KOPT-K1 (cell line): ENCODE data around the gene PDCD1.
"Not testable (repeated sequence)": the region's sequence is repeated elsewhere in the genome, so short reads cannot be mapped to it uniquely, and the experiment has no call there.

Source experiments
- H3K27ac ChIP-seq: fragments of 200-600 bp; sonication (generic); 2 replicates; pipeline ENCODE4 v1.5.1; 2016; ENCODE audit warnings: antibody characterized with exemption, mild to moderate bottlenecking, low read depth, low read length; ENCODE audit not compliant: poor library complexity, severe bottlenecking
- H3K36me3 ChIP-seq: fragments of 200-600 bp; sonication (generic); 2 replicates; pipeline ENCODE4 v1.5.1; 2017; ENCODE audit warnings: antibody characterized with exemption, mild to moderate bottlenecking, low read length, moderate library complexity; ENCODE audit not compliant: insufficient read depth
- H3K9me3 ChIP-seq: fragments of 200-600 bp; sonication (generic); 2 replicates; pipeline ENCODE4 v1.5.1; 2017; ENCODE audit warnings: antibody characterized with exemption, low read length, mild to moderate bottlenecking; ENCODE audit not compliant: insufficient read depth, poor library complexity, severe bottlenecking

Gene PDCD1

GRCh38 chr2:241887806-241888522, 29.3 kb upstream of the PDCD1 start:
- peak overlapping the region; percentile 81 for H3K27ac ChIP-seq
- peaks cover 55% of the 10 kb centered on the region for H3K36me3 ChIP-seq
- peaks cover 7% of the 10 kb centered on the region for H3K9me3 ChIP-seq

- H3K36me3 ChIP-seq, result peaks cover 47% of the 10 kb centered on the region
- H3K27ac ChIP-seq, result peak overlapping the region; percentile 81
- H3K9me3 ChIP-seq, result peaks cover 7% of the 10 kb centered on the region
Measured at GRCh38 chr2:241886840-241887447, 28.2 kb upstream of the PDCD1 start.

- peaks cover 39% of the 10 kb centered on the region for H3K36me3 ChIP-seq
- peak overlapping the region; percentile 81 for H3K27ac ChIP-seq
- H3K9me3 ChIP-seq, result peaks cover 7% of the 10 kb centered on the region
Measured at GRCh38 chr2:241885946-241886643, 27.4 kb upstream of the PDCD1 start.

GRCh38 chr2:241885291-241885945, 26.7 kb upstream of the PDCD1 start:
- Histone ChIP-seq H3K27ac (peak overlapping the region; percentile 81), H3K9me3 (peaks cover 7% of the 10 kb centered on the region), H3K36me3 (peaks cover 32% of the 10 kb centered on the region)

GRCh38 chr2:241884951-241885290, 26.2 kb upstream of the PDCD1 start:
- peaks cover 27% of the 10 kb centered on the region for H3K36me3 ChIP-seq
- H3K9me3 ChIP-seq, result peaks cover 7% of the 10 kb centered on the region
- H3K27ac ChIP-seq, result peak overlapping the region; percentile 81

GRCh38 chr2:241882091-241882625, 23.5 kb upstream of the PDCD1 start:
- H3K27ac ChIP-seq, result peak overlapping the region; percentile 93
- peaks cover 14% of the 10 kb centered on the region for H3K36me3 ChIP-seq
- H3K9me3 ChIP-seq, result no peaks in the 10 kb centered on the region

- H3K27ac ChIP-seq, result peak overlapping the region; percentile 93
- peaks cover 14% of the 10 kb centered on the region for H3K36me3 ChIP-seq
- H3K9me3 ChIP-seq, result no peaks in the 10 kb centered on the region
Measured at GRCh38 chr2:241880311-241881073, 21.8 kb upstream of the PDCD1 start.

- Histone ChIP-seq H3K36me3 (peaks cover 4% of the 10 kb centered on the region), H3K27ac (no peak overlapping the region), H3K9me3 (no peaks in the 10 kb centered on the region)
Measured at GRCh38 chr2:241879326-241879725, 20.6 kb upstream of the PDCD1 start.

GRCh38 chr2:241877989-241878970, 19.6 kb upstream of the PDCD1 start:
- no peaks in the 10 kb centered on the region for H3K9me3 ChIP-seq
- H3K27ac ChIP-seq, result no peak overlapping the region

GRCh38 chr2:241877197-241877685, 18.5 kb upstream of the PDCD1 start:
- H3K9me3 ChIP-seq, result no peaks in the 10 kb centered on the region
- no peak overlapping the region for H3K27ac ChIP-seq
- H3K36me3 ChIP-seq, result no peaks in the 10 kb centered on the region

More at GRCh38 chr2:241877989-241878970, 19.6 kb upstream of the PDCD1 start:
- no peaks in the 10 kb centered on the region for H3K36me3 ChIP-seq

- H3K36me3 ChIP-seq, result no peaks in the 10 kb centered on the region
- H3K27ac ChIP-seq, result no peak overlapping the region
- no peaks in the 10 kb centered on the region for H3K9me3 ChIP-seq
Measured at GRCh38 chr2:241876528-241877196, 18.0 kb upstream of the PDCD1 start.

- not testable (repeated sequence) for H3K27ac ChIP-seq, H3K9me3 ChIP-seq, H3K36me3 ChIP-seq
Measured at GRCh38 chr2:241875754-241876527, 17.2 kb upstream of the PDCD1 start.
